ENCODE measurements around the gene SLAIN1. TPM values are rescaled to one million over a fixed set of nuclear protein-coding genes. Genes with fewer than 3 reads are reported as not detected.
"Not testable (repeated sequence)": the region's sequence is repeated elsewhere in the genome, so short reads cannot be mapped to it uniquely, and the experiment has no call there.

The SLAIN1 gene
- total and polyA plus RNA-seq, 10 of the 15 experiments (the other 5 are each of a cell fraction or from before 2014, with no cell fraction given) = 11.9 to 140 (median 56.9) TPM

GRCh38 chr13:77653301-77653700 lies 44.2 kb upstream of the SLAIN1 start:
- H4K20me1 ChIP-seq (ENCODE audit: control insufficient read depth, insufficient read depth) = no peaks in the 10 kb centered on the region
- H3K27ac ChIP-seq (ENCODE audit: control insufficient read depth, insufficient read depth) = no peak overlapping the region
- H3K27me3 ChIP-seq (replicated peaks in 1 of 2; ENCODE audit: control insufficient read depth in 2 of 2, insufficient read depth in 2 of 2, low read length in 1 of 2) = no peaks in the 10 kb centered on the region
- SMC1A ChIA-PET (ENCODE audit: uncharacterized antibody, unreplicated experiment) = interaction anchor here (0.7 kb wide), 1 partner anchor 411 kb away, joined by 3 read pairs; no protein-coding TSS in a partner anchor
- no peaks in the 10 kb centered on the region for H3K79me2 ChIP-seq (ENCODE audit: control insufficient read depth, insufficient read depth, low read length)
- H3K36me3 ChIP-seq (ENCODE audit: control insufficient read depth in 2 of 2, insufficient read depth in 2 of 2, low read length in 1 of 2) = no peaks in the 10 kb centered on the region
- in situ Hi-C loops (cut with MboI) = no loop called here
- no peaks in the 10 kb centered on the region for H3K4me1 ChIP-seq (ENCODE audit: control insufficient read depth, insufficient read depth, low read length)
- ATAC-seq = no peak
- CTCF ChIA-PET = interaction anchor here (1.2 kb wide), 1 partner anchor 88 kb away, joined by 3 read pairs; no protein-coding TSS in a partner anchor
- no peak overlapping the region for H2AFZ ChIP-seq (ENCODE audit: control insufficient read depth, low read depth, low read length)
- RAD21 ChIA-PET (ENCODE audit: unreplicated experiment) = no interaction called here
- 0% methylated on average over 2 of the region's 2 CpGs for WGBS (ENCODE audit: insufficient coverage, insufficient replicate concordance, low lambda C conversion rate, missing lambda C conversion rate)
- FAIRE-seq = no peak
- POLR2A ChIA-PET = no interaction called here
- DNase-seq (ENCODE audit: low read depth, low spot score) = no peak
- H3K4me3 ChIP-seq = no peak overlapping the region
- H3K9me3 ChIP-seq (replicated peaks; ENCODE audit: control insufficient read depth, insufficient read depth, low read length) = no peaks in the 10 kb centered on the region
- intact Hi-C loops (cut with micrococcal nuclease; ENCODE audit: unreplicated experiment) = no loop called here
- TF ChIP-seq YY1 (IDR thresholded peaks at IDR 0.05; ENCODE audit: low read depth, low read length) (no peak), KLF5 (IDR thresholded peaks at IDR 0.05; ENCODE audit: partially characterized antibody) (no peak)
- H3K9ac ChIP-seq (ENCODE audit: control insufficient read depth, insufficient read depth, low read length) = no peak overlapping the region
- H3K4me2 ChIP-seq (ENCODE audit: control insufficient read depth, insufficient read depth) = no peak overlapping the region
- no TSS peak for BruUV-seq (replicated peaks)

- H3K9me3 ChIP-seq (replicated peaks; ENCODE audit: control insufficient read depth, insufficient read depth, low read length); CTCF ChIA-PET; H3K4me1 ChIP-seq (ENCODE audit: control insufficient read depth, insufficient read depth, low read length); H3K27ac ChIP-seq (ENCODE audit: control insufficient read depth, insufficient read depth); SMC1A ChIA-PET (ENCODE audit: uncharacterized antibody, unreplicated experiment); FAIRE-seq; H3K4me3 ChIP-seq; H3K27me3 ChIP-seq (replicated peaks in 1 of 2; ENCODE audit: control insufficient read depth in 2 of 2, insufficient read depth in 2 of 2, low read length in 1 of 2); H3K36me3 ChIP-seq (ENCODE audit: control insufficient read depth in 2 of 2, insufficient read depth in 2 of 2, low read length in 1 of 2); H2AFZ ChIP-seq (ENCODE audit: control insufficient read depth, low read depth, low read length); in situ Hi-C loops (cut with MboI); H3K9ac ChIP-seq (ENCODE audit: control insufficient read depth, insufficient read depth, low read length); H3K79me2 ChIP-seq (ENCODE audit: control insufficient read depth, insufficient read depth, low read length); H3K4me2 ChIP-seq (ENCODE audit: control insufficient read depth, insufficient read depth); RAD21 ChIA-PET (ENCODE audit: unreplicated experiment); POLR2A ChIA-PET; intact Hi-C loops (cut with micrococcal nuclease; ENCODE audit: unreplicated experiment); H4K20me1 ChIP-seq (ENCODE audit: control insufficient read depth, insufficient read depth); BruUV-seq (replicated peaks); DNase-seq (ENCODE audit: low read depth, low spot score); ATAC-seq: not testable (repeated sequence)
- WGBS (ENCODE audit: insufficient coverage, insufficient replicate concordance, low lambda C conversion rate, missing lambda C conversion rate) = 42% methylated on average over 23 of the region's 23 CpGs
Measured at GRCh38 chr13:77660016-77660415, 37.5 kb upstream of the SLAIN1 start.

All from GM12878 (cell line).